T-helper 17 cell (primary cell): ENCODE measurements around the gene FKBP15. TPM values are rescaled to one million over a fixed set of nuclear protein-coding genes. Genes with fewer than 3 reads are reported as not detected.
A peak's percentile ranks its signal among the peaks of the same experiment; 100 is the strongest.

Source experiments
- ATAC-seq: fragments of 150-1000 bp; cut with Tn5 transposase; 2 replicates; pipeline ENCODE4 v1.10.0; 2021; ENCODE audit warnings: mild to moderate bottlenecking, moderate library complexity
- DNase-seq, 3 donors: peaks; one replicate each; pipeline versions ENCODE4 v3.0.0 to v3.0.0-alpha.2; 2020 to 2021
- H3K9me3 ChIP-seq: one replicate; pipeline ENCODE4 v1.7.0; 2013; ENCODE audit warnings: low read length, mild to moderate bottlenecking; ENCODE audit not compliant: control insufficient read depth, poor library complexity, severe bottlenecking
- H3K27ac Mint-ChIP-seq: one replicate; pipeline ENCODE4 v1.8.0; 2022; ENCODE audit warnings: mild to moderate bottlenecking, moderate library complexity, mixed read lengths
- H3K27me3 Mint-ChIP-seq: one replicate; pipeline ENCODE4 v1.8.0; 2022; ENCODE audit warnings: mixed read lengths
- H3K36me3 Mint-ChIP-seq: one replicate; pipeline ENCODE4 v1.8.0; 2022; ENCODE audit warnings: low read depth, mixed read lengths
- H3K4me1 Mint-ChIP-seq: one replicate; pipeline ENCODE4 v1.8.0; 2022; ENCODE audit warnings: mild to moderate bottlenecking, mixed read lengths
- H3K4me3 Mint-ChIP-seq: one replicate; pipeline ENCODE4 v1.8.0; 2022; ENCODE audit warnings: mild to moderate bottlenecking, moderate library complexity, mixed read lengths
- total RNA-seq, 4 donors: library from RNA in 2 of 4; stranded (reverse) in 2 of 4; gene quantifications; one replicate each; pipeline ENCODE4 v1.2.3 and lab custom pipeline; 2022 to 2026

The FKBP15 gene
- total RNA-seq, 2 donors from 2014 or later = 19.3 to 24.0 TPM

DNA sequence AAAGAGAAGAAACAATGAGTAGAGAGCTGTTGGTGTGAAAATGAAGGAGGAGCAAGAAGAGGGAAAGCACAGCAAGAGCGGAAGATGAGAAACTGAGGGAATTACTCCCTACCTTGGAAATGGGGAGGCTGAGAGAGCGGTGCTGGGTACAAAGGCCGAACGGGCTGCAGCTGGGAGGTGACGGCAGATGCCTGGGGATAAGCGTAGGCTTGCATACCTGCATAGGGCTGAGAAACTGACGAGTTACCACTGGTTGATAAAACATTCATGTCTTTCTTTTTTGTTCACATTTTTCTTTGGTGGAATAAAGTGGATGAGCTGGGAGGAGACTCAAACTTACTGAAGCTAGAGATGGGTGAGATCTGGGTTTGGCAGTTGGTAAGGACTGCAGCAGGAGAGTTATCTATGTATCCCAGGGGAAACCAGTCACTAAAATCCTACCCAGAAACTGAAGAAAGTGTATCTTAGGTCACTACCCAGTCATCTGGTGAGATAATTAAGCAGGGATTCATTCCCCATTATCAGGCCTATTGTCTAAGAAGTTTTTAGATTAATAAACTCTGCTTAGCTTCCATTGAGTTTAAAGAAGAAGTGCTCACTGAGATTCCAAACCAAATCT is 34.8 kb downstream of the FKBP15 start:
- DNase-seq (no peak), ATAC-seq (no peak)
- Mint-ChIP-seq H3K36me3 (peaks cover 19% of the 10 kb centered on the region), H3K27me3 (no peaks in the 10 kb centered on the region), H3K4me3 (no peak overlapping the region), H3K27ac (no peak overlapping the region), H3K4me1 (peaks cover 12% of the 10 kb centered on the region)
- no peaks in the 10 kb centered on the region for H3K9me3 ChIP-seq

DNA sequence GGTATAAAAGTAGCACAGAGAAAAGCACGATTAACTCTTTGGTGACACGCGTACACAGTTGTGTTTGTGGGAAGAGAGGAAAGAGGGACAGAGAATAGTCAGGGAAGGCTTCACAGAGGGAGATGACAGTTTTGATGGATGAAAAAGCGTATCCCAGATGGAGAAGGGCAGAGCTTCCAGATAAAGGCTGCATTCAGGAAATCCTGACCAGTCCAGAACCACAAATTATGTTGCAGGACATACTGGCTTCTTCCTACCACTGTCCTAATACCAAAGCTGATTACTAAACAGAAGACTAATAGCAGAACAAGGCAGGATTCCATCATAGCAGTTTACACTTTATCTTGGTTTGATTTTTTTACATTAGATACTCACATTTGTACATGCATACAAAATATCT is 35.8 kb downstream of the FKBP15 start:
- ATAC-seq (no peak), DNase-seq (no peak)
- Mint-ChIP-seq H3K4me1 (peaks cover 12% of the 10 kb centered on the region), H3K27me3 (no peaks in the 10 kb centered on the region), H3K36me3 (peaks cover 21% of the 10 kb centered on the region), H3K27ac (no peak overlapping the region), H3K4me3 (peak overlapping the region; percentile 7)
- no peaks in the 10 kb centered on the region for H3K9me3 ChIP-seq

DNA sequence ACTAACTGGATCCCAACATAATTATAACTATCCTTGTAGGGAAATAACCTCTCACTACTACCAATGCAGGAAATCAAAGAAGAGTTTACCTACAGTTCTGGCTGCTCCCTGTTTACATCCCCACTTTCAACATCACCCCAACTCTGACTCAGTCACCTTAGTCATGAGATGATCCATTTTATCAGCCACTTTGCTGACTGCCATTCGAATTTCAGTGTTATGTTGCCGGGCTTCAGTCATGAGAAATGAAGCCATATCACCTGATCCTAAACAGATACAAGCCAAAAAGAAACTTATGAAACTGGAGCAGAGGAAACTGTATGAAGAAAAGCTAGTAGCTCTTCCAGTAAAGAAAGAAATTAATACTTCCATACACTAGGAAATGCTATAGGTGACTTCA is 36.5 kb downstream of the FKBP15 start:
- Mint-ChIP-seq H3K27me3 (no peaks in the 10 kb centered on the region), H3K4me3 (no peak overlapping the region), H3K36me3 (peaks cover 23% of the 10 kb centered on the region), H3K4me1 (peaks cover 12% of the 10 kb centered on the region), H3K27ac (no peak overlapping the region)
- H3K9me3 ChIP-seq = no peaks in the 10 kb centered on the region
- DNase-seq (no peak), ATAC-seq (no peak)

DNA sequence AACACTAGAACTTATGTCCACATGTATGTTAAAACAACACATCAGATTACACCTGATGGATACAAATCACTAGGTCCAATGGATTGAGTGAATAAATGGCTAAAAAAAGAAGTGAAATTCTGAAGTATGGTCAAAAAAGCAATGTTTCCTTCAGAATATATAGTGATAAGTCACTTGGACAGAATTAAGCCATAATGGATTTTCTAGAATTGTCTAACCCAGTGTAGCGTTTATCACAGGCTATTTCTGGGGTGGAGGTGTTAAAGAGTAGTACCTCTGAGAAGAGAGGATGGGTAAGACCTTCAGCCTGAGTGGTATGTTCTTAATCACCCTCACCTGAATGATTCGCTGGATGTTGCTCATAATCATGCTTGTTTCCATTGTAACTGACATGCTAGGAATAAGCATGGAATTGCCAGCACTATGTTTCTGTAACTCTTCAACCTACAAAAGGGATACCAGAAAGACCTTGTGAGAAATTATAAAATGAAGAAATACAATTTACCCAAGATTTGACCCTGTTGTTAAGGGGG is 37.1 kb downstream of the FKBP15 start:
- DNase-seq (no peak), ATAC-seq (no peak)
- H3K27me3 Mint-ChIP-seq = no peaks in the 10 kb centered on the region
- peaks cover 12% of the 10 kb centered on the region for H3K4me1 Mint-ChIP-seq
- H3K27ac Mint-ChIP-seq = no peak overlapping the region
- no peak overlapping the region for H3K4me3 Mint-ChIP-seq
- no peaks in the 10 kb centered on the region for H3K9me3 ChIP-seq
- H3K36me3 Mint-ChIP-seq = peaks cover 24% of the 10 kb centered on the region

DNA sequence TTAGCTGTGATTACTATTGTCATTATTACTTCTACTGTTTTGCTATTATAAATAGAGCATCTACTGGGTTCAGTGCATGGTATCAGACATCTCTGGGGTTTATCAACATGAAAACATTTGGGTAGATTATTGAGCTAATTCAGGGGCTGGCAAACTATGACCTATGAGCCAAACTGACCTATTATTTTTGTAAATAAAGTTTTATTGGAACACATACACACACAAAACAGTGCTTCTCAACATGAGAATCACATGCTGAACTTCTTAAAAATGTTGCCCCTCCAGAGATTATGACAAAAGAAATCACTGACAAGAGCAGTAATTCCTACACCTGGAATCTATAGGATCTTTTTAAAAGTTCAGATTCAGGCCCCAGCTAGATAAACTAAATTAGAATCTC is 39.9 kb downstream of the FKBP15 start:
- Mint-ChIP-seq H3K27me3 (no peaks in the 10 kb centered on the region), H3K4me3 (no peak overlapping the region), H3K36me3 (peaks cover 34% of the 10 kb centered on the region), H3K4me1 (peaks cover 8% of the 10 kb centered on the region), H3K27ac (peak overlapping the region; percentile 80)
- no peaks in the 10 kb centered on the region for H3K9me3 ChIP-seq
- ATAC-seq = no peak
- no peak for DNase-seq

DNA sequence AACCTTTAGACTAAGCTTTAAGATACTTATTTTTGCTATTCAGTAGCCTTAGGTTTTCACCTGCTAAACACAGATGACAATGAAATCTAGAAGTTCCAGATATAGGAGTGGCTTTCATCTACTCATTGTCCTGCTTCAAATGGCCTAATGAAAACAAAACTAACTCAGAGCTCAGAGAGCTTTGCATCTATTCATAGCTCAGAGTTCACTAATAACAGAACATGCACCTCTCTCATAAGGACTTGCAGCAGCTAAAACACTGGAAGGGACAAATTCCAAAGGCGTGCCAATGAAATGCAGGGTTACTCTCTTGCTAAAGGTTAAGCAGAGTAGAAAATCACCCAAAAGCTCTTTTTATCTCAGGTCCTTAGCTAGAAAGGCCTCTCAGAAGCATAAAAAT is 41.2 kb downstream of the FKBP15 start:
- peaks cover 3% of the 10 kb centered on the region for H3K4me1 Mint-ChIP-seq
- no peaks in the 10 kb centered on the region for H3K9me3 ChIP-seq
- ATAC-seq (no peak), DNase-seq (no peak)
- H3K27me3 Mint-ChIP-seq = no peaks in the 10 kb centered on the region
- no peak overlapping the region for H3K4me3 Mint-ChIP-seq
- H3K36me3 Mint-ChIP-seq = peaks cover 29% of the 10 kb centered on the region
- no peak overlapping the region for H3K27ac Mint-ChIP-seq

DNA sequence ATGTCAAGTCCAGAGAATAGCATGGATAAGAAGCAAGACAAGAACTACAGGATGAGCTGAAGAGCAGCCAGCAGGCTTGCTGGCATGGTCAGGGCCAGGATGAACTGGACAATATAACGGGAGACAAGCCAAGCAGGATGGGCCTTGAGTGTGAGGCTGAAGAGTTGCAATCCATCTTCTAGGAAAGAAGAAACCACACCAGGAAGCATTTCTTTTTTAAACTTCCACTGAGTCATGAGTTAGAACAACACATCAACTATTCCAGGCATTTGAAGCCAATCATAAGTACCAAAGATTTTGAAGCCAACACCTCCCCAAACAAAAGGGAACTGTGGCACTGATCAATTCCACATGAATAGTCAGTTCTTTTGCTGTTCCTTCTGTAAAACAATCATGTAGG is 43.0 kb downstream of the FKBP15 start:
- peaks cover 28% of the 10 kb centered on the region for H3K36me3 Mint-ChIP-seq
- no peaks in the 10 kb centered on the region for H3K27me3 Mint-ChIP-seq
- DNase-seq (no peak), ATAC-seq (no peak)
- H3K4me3 Mint-ChIP-seq = no peak overlapping the region
- H3K27ac Mint-ChIP-seq = no peak overlapping the region
- peaks cover 3% of the 10 kb centered on the region for H3K4me1 Mint-ChIP-seq
- no peaks in the 10 kb centered on the region for H3K9me3 ChIP-seq

DNA sequence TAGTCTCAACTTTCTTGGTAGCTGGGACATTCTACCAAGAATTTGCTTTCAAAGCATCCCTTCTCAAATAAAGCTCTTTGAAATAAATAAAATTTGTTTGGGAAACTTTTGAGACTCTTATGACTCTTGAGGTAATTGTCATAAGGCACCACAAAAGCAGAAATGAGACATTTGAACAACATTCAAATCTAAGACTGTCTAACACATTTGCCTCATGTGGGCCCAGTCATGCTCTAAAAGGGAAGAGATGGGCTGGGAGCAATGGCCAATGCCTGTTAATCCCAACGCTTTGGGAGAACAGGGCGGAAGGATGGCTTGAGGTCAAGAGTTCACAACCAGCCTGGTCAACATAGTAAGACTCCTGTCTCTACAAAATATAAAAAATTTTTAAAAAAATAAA is 43.8 kb downstream of the FKBP15 start:
- H3K4me3 Mint-ChIP-seq = no peak overlapping the region
- H3K4me1 Mint-ChIP-seq = no peaks in the 10 kb centered on the region

DNA sequence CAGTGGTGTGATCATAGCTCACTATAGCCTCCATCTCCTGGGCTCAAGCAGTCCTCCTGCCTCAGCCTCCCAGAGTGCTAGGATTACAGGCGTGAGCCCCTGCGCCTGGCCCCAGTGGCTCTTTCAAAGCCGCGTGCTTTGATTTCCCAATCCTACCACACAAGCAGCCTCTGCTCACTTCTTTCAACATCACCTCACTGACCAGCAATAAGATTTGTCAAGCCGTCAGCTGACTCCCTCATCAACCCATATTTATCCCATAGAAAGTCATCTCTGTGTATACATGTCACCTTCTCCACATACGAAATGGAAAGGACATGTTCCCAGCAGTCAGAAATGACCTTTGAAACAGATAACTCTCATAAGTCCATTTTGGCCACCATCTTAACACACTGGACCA is 44.3 kb downstream of the FKBP15 start:
- DNase-seq (no peak), ATAC-seq (no peak)
- Mint-ChIP-seq H3K27me3 (no peaks in the 10 kb centered on the region), H3K36me3 (peaks cover 29% of the 10 kb centered on the region), H3K27ac (peak overlapping the region; percentile 24), H3K4me3 (no peak overlapping the region), H3K4me1 (no peaks in the 10 kb centered on the region)
- no peaks in the 10 kb centered on the region for H3K9me3 ChIP-seq

More for the DNA sequence above, 43.8 kb downstream of the FKBP15 start:
- Mint-ChIP-seq H3K36me3 (peaks cover 29% of the 10 kb centered on the region), H3K27me3 (no peaks in the 10 kb centered on the region), H3K27ac (no peak overlapping the region)
- no peak for DNase-seq
- H3K9me3 ChIP-seq = no peaks in the 10 kb centered on the region
- no peak for ATAC-seq

DNA sequence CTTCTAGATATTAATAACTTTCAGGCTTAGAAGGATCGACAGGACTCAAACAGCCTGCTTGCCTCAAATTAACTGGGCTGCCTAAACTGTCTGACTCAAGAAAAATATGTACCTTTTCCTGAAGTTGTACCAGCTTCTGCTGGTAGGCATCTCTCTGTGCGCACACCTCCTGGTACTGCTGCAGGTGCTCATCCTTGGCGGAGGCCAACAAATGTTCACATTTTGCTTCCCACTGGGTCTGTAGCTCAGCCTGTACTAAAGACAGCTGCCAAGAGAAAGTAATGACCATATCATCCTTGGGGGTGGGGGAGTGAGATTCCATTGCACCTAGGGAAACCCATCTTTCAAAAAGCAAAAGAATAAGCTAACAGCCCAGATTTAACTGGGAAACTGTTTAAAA is 47.7 kb downstream of the FKBP15 start:
- H3K36me3 Mint-ChIP-seq = peaks cover 19% of the 10 kb centered on the region
- H3K4me3 Mint-ChIP-seq = no peak overlapping the region

DNA sequence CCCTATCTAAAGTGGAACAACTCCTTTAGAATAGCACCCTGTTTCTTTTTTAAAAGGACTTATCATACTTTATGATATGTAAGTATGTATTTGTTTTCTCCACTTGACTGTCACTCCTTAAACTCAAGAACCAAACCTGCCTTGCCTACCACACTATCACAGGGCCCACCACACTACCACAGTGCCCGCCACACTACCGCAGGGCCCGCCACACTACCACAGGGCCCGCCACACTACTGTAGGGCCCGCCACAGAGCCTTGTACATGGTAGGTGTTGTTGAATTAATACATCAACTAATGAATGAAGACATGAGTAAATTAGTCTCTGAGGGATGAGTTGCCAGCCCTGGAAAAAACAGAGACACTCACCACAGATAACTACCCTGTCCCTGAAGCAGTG is 52.3 kb downstream of the FKBP15 start:
- DNase-seq (no peak), ATAC-seq (no peak)
- Mint-ChIP-seq H3K27ac (peak overlapping the region; percentile 34), H3K4me1 (peaks cover 5% of the 10 kb centered on the region), H3K4me3 (peak overlapping the region; percentile 31), H3K36me3 (peaks cover 13% of the 10 kb centered on the region), H3K27me3 (no peaks in the 10 kb centered on the region)
- H3K9me3 ChIP-seq = no peaks in the 10 kb centered on the region

More for the DNA sequence above, 47.7 kb downstream of the FKBP15 start:
- ATAC-seq = no peak
- H3K4me1 Mint-ChIP-seq = peaks cover 2% of the 10 kb centered on the region
- DNase-seq = no peak
- H3K27me3 Mint-ChIP-seq = no peaks in the 10 kb centered on the region
- H3K9me3 ChIP-seq = no peaks in the 10 kb centered on the region
- H3K27ac Mint-ChIP-seq = peak overlapping the region; percentile 1

DNA sequence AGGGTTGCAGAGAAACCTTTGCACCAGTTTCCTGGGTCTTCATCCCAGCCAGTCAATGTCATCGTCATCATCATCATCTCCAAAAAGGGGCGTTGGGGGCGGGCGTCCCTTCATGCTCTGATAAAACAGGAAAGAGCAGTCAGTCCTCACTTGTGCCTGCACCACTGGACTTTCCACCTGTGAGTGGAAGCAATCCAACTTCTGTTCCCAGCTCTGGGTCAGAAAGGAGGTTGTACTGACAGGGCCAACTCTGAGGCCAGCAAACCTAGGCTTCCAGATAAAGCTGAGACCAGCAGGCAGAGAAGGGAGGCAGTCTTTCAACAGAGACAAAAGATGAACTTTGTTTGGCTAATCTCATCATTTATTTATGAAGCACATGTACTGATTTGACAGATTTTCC is 55.0 kb downstream of the FKBP15 start:
- ATAC-seq (no peak), DNase-seq (no peak)
- Mint-ChIP-seq H3K27me3 (no peaks in the 10 kb centered on the region), H3K4me3 (no peak overlapping the region), H3K4me1 (peaks cover 5% of the 10 kb centered on the region), H3K36me3 (peaks cover 8% of the 10 kb centered on the region), H3K27ac (no peak overlapping the region)
- no peaks in the 10 kb centered on the region for H3K9me3 ChIP-seq

DNA sequence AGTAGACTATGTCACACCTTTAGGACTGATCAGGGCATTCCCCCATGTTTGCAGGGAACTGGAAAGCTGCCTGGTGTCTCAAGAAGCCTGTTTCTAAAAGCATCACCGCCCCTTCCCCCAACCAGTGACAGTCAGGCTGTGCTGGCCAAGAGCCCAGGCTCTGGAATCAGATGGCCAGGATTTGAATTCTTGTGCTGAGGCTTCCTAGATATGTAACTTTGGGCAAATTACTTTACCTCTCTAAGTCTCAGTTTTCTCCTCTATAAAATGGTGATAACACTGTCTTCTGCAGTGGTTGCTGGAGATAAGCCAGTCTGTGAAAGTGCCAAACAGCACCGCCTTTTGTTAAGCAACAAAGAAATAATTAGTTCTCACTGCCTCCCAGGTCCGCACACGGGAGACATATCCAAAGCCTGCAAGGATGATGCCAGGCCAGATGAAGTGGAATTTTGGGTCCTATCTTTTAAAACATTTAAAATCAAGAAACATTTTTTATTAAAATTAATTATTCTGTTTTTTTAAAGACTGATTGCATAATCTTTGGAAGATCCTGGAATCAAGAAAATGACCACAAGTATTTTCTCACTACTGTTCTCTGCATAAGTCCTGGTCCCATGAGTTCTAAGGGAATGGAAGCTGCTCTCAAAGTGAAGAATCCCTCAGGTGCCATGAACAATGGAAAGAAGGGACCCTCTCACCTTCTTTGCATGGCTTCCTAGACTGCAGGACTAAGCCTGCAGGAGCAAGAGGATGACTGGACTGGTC is 56.4 kb downstream of the FKBP15 start:
- H3K4me3 Mint-ChIP-seq = no peak overlapping the region
- no peak for ATAC-seq
- no peaks in the 10 kb centered on the region for H3K27me3 Mint-ChIP-seq
- H3K36me3 Mint-ChIP-seq = peaks cover 6% of the 10 kb centered on the region
- no peak for DNase-seq
- H3K4me1 Mint-ChIP-seq = peaks cover 7% of the 10 kb centered on the region
- no peaks in the 10 kb centered on the region for H3K9me3 ChIP-seq
- no peak overlapping the region for H3K27ac Mint-ChIP-seq

DNA sequence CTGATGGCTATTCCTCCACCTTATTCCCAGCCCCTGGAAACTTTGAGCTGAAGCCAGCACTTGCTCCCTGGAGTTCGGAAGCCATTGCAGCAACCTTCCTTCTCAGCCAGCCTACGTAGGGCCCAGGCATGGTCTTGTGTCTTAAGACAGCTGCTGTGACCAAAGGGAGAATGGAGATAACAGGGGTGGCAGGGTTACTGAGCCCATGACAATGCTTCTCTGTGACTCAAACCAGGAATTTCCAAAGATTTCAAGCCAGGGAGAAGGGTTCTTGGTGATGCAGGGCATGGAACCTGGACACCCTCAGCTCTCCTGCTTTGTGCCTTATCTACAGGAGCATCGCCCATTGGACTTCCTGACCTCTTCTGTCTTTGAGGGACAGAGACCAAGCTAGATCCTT is 58.1 kb downstream of the FKBP15 start:
- DNase-seq = no peak
- Mint-ChIP-seq H3K27me3 (no peaks in the 10 kb centered on the region), H3K36me3 (peaks cover 6% of the 10 kb centered on the region), H3K4me3 (no peak overlapping the region), H3K4me1 (peaks cover 7% of the 10 kb centered on the region), H3K27ac (no peak overlapping the region)
- H3K9me3 ChIP-seq = no peaks in the 10 kb centered on the region
- ATAC-seq = no peak
